CD14-positive monocyte (primary cell): ENCODE data around the gene COL4A2. TPM values are rescaled to one million over a fixed set of nuclear protein-coding genes. Genes with fewer than 3 reads are reported as not detected.
A peak's percentile ranks its signal among the peaks of the same experiment; 100 is the strongest.

Experiments
- DNase-seq, 3 donors: peaks; one replicate each; pipeline ENCODE4 v3.0.0-alpha.2; 2011 to 2022
- H2AFZ ChIP-seq: 2 replicates; pipeline ENCODE4 v1.6.0; 2012; ENCODE audit warnings: mild to moderate bottlenecking, low read depth, low read length, inconsistent platforms; ENCODE audit not compliant: insufficient read depth, poor library complexity, severe bottlenecking
- H3K27ac ChIP-seq, 2 donors: 1 replicate in 1 of 2; 2 replicates in 1 of 2; pipeline ENCODE4 v1.5.1; 2012 to 2013; ENCODE audit warnings: low read length in 2 of 2, control low read depth in 1 of 2, inconsistent platforms in 1 of 2, low read depth in 1 of 2, mild to moderate bottlenecking in 1 of 2
- H3K27me3 ChIP-seq, 2 donors: one replicate each; pipeline versions ENCODE4 v1.6.0 to v1.6.1; 2011 to 2013; ENCODE audit warnings: low read length in 2 of 2; ENCODE audit not compliant: control insufficient read depth in 2 of 2, insufficient read depth in 2 of 2
- H3K36me3 ChIP-seq, 2 donors: replicated peaks in 1 of 2; 1 replicate in 1 of 2; 2 replicates in 1 of 2; pipeline versions ENCODE4 v1.5.1 to v1.6.1; 2012 to 2013; ENCODE audit warnings: low read length in 2 of 2, control low read depth in 1 of 2, inconsistent platforms in 1 of 2, mild to moderate bottlenecking in 1 of 2; ENCODE audit not compliant: insufficient read depth in 2 of 2, control insufficient read depth in 1 of 2
- H3K4me1 ChIP-seq, 2 donors: 1 replicate in 1 of 2; 2 replicates in 1 of 2; pipeline versions ENCODE4 v1.5.1 to v1.6.1; 2012 to 2013; ENCODE audit warnings: low read length in 2 of 2, control low read depth in 1 of 2, inconsistent platforms in 1 of 2, mild to moderate bottlenecking in 1 of 2, moderate library complexity in 1 of 2; ENCODE audit not compliant: insufficient read depth in 2 of 2, control insufficient read depth in 1 of 2
- H3K4me2 ChIP-seq: replicated peaks from 2 replicates; pipeline ENCODE3; 2012; ENCODE audit warnings: low read length, moderate library complexity, mild to moderate bottlenecking; ENCODE audit not compliant: poor library complexity, severe bottlenecking; ENCODE audit errors: extremely low read depth
- H3K4me3 ChIP-seq, 3 experiments: fragments of 200-600 bp in 1 of 3; sonication (generic) in 1 of 3; replicated peaks in 1 of 3; 1 replicate in 2 of 3; 2 replicates in 1 of 3; pipeline ENCODE4 v1.5.1; 2011 to 2013; ENCODE audit warnings: low read length in 3 of 3, mild to moderate bottlenecking in 3 of 3, control low read depth in 2 of 3, low read depth in 2 of 3, inconsistent platforms in 1 of 3, moderate library complexity in 1 of 3
- H3K79me2 ChIP-seq: 2 replicates; pipeline ENCODE4 v1.6.0; 2012; ENCODE audit warnings: mild to moderate bottlenecking, control low read depth, inconsistent platforms, low read length, moderate library complexity; ENCODE audit not compliant: insufficient read depth
- H3K9ac ChIP-seq: 2 replicates; pipeline ENCODE4 v1.6.0; 2017; ENCODE audit warnings: low read length, mild to moderate bottlenecking; ENCODE audit not compliant: insufficient read depth, poor library complexity, severe bottlenecking
- H3K9me3 ChIP-seq, 2 donors: replicated peaks in 1 of 2; 1 replicate in 1 of 2; 2 replicates in 1 of 2; pipeline versions ENCODE4 v1.5.1 to v1.6.1; 2012 to 2013; ENCODE audit warnings: low read length in 2 of 2, control low read depth in 1 of 2; ENCODE audit not compliant: control insufficient read depth in 1 of 2, insufficient read depth in 1 of 2
- H4K20me1 ChIP-seq: 2 replicates; pipeline ENCODE4 v1.6.0; 2012; ENCODE audit warnings: mild to moderate bottlenecking, low read length, control low read depth, moderate library complexity; ENCODE audit not compliant: insufficient read depth
- H3K27ac Mint-ChIP-seq, 7 donors: one replicate each; pipeline ENCODE4 v1.8.0; 2020; ENCODE audit warnings: mild to moderate bottlenecking in 7 of 7, mixed read lengths in 7 of 7, moderate library complexity in 6 of 7, inconsistent platforms in 2 of 7
- H3K27me3 Mint-ChIP-seq, 3 donors: one replicate each; pipeline ENCODE4 v1.8.0; 2021 to 2022; ENCODE audit warnings: low read depth in 3 of 3, mild to moderate bottlenecking in 3 of 3, mixed read lengths in 3 of 3, moderate library complexity in 3 of 3, inconsistent platforms in 1 of 3
- H3K36me3 Mint-ChIP-seq, 2 donors: one replicate each; pipeline ENCODE4 v1.8.0; 2020; ENCODE audit warnings: mixed read lengths in 2 of 2, inconsistent platforms in 1 of 2, mild to moderate bottlenecking in 1 of 2
- H3K4me1 Mint-ChIP-seq: one replicate; pipeline ENCODE4 v1.8.0; 2020; ENCODE audit warnings: mild to moderate bottlenecking, mixed read lengths
- H3K4me3 Mint-ChIP-seq, 2 donors: one replicate each; pipeline ENCODE4 v1.8.0; 2020; ENCODE audit warnings: mild to moderate bottlenecking in 2 of 2, mixed read lengths in 2 of 2, moderate library complexity in 1 of 2
- H3K9me3 Mint-ChIP-seq, 7 donors: one replicate each; pipeline ENCODE4 v1.8.0; 2020 to 2022; ENCODE audit warnings: mixed read lengths in 7 of 7, mild to moderate bottlenecking in 6 of 7, moderate library complexity in 6 of 7, inconsistent platforms in 2 of 7
- WGBS: methylation state at CpG from one replicate; pipeline ENCODE4 v1.1.5; 2013; ENCODE audit warnings: missing lambda C conversion rate; ENCODE audit not compliant: insufficient coverage; 5-methylcytosine and 5-hydroxymethylcytosine counted together
- intact Hi-C, 2 donors: fragments of 100-400 bp; cut with micrococcal nuclease; formaldehyde crosslinking; loops; one replicate each; pipeline versions ENCODE4 v1.15.0 to v1.15.1; 2023
- polyA plus RNA-seq, 3 donors: library from polyadenylated mRNA; depleted of rRNA in 1 of 3; unstranded in 2 of 3; stranded (reverse) in 1 of 3; fragments of 300-500 nt in 2 of 3; fragments of >200 nt in 1 of 3; fragmentation: Illumina TruSeq in 2 of 3; gene quantifications; 1 replicate in 2 of 3; 2 replicates in 1 of 3; pipeline ENCODE4 v1.2.3, GENCODE V29; 2012 to 2021
- TF ChIP-seq, protein P1 (sequence below): fragments of 200-600 bp; IDR thresholded peaks from one replicate; pipeline ENCODE4 v1.8.0; 2022; ENCODE audit warnings: antibody characterized with exemption, mild to moderate bottlenecking

COL4A2 gene
- polyA plus RNA-seq, 3 donors, result not detected

DNA sequence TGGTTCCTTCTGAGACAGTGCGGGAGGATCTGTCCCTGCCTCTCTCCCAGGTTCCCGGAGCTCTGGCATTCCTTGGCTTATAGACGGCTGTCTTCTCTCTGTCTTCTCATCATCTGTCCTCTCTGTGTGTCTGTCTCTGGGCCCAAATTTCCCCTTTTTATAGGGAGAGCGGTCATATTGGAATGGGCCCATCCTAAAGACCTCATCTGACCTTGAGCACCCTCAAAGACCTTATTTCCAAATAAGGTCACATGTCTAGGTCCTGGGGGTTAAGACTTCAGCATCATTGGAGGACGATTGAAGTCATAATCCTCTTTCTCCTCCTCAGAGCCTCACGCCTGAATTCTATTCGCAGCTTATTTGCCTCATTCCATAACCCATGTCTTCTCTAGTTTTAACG lies 156.1 kb downstream of the COL4A2 start:
- H3K27me3 Mint-ChIP-seq, result peaks cover 7 to 13% (median 7%) of the 10 kb centered on the region in 3 donors

DNA sequence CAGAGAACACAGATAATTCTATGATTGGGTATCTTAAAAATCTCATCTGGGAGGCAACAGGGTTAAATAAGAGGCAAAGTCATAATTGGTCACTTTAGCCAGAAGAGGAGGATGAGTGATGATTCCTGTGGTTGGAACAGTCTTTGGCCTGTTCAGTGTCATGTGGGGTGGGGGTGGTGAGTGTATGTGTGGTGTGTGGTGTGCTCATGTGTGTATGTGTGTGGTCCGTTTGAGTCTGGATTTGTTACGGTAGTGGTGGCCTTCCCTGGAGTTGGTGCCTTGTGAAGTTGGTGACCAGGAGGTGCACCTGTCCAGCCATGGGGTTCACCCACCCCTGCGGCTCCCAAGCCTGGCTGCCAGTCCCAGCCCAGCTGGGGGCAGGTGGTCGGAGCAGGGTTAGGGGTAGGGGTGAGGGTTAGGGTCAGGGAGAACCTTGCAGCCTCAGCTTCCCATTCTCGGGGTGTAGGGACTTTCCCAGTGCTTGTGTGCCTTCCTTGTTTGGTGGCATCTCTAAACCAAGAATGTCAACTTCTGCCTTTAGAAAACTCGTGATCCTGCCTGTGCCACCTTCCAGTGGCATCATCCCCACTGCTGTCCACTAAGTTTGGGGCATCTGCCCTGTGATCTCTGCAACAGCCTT lies 156.9 kb downstream of the COL4A2 start:
- Histone ChIP-seq H2AFZ (no peak overlapping the region), H3K36me3 (no peaks in the 10 kb centered on the region), H3K27me3 (no peaks in the 10 kb centered on the region), H3K9ac (no peak overlapping the region), H3K4me1 (peaks cover 11 to 15% of the 10 kb centered on the region in 2 donors), H3K4me2 (no peak overlapping the region), H3K9me3 (no peaks in the 10 kb centered on the region), H3K27ac (peak overlapping the region; percentile 29 to 49), H3K4me3 (no peak overlapping the region), H3K79me2 (no peaks in the 10 kb centered on the region), H4K20me1 (no peaks in the 10 kb centered on the region)
- TF ChIP-seq, protein P1, sequence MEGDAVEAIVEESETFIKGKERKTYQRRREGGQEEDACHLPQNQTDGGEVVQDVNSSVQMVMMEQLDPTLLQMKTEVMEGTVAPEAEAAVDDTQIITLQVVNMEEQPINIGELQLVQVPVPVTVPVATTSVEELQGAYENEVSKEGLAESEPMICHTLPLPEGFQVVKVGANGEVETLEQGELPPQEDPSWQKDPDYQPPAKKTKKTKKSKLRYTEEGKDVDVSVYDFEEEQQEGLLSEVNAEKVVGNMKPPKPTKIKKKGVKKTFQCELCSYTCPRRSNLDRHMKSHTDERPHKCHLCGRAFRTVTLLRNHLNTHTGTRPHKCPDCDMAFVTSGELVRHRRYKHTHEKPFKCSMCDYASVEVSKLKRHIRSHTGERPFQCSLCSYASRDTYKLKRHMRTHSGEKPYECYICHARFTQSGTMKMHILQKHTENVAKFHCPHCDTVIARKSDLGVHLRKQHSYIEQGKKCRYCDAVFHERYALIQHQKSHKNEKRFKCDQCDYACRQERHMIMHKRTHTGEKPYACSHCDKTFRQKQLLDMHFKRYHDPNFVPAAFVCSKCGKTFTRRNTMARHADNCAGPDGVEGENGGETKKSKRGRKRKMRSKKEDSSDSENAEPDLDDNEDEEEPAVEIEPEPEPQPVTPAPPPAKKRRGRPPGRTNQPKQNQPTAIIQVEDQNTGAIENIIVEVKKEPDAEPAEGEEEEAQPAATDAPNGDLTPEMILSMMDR, result no peak
- peak; percentile 67 to 88 (median 74) for DNase-seq
- intact Hi-C loops, result loop anchor here in 1 of 2 donors (1.0 to 5.0 kb wide), 4 partner anchors 7 to 98 kb away; partner anchors contain the start of gene RAB20
- H3K4me1 Mint-ChIP-seq, result peaks cover 30% of the 10 kb centered on the region
- H3K4me3 Mint-ChIP-seq, result peak overlapping the region in 1 of 2 donors; percentile 73
- H3K9me3 Mint-ChIP-seq, result peaks cover 0 to 2% (median 0%) of the 10 kb centered on the region in 7 donors
- WGBS, result 49% methylated on average over 5 of the region's 6 CpGs
- H3K36me3 Mint-ChIP-seq, result no peaks in the 10 kb centered on the region
- H3K27ac Mint-ChIP-seq, result peak overlapping the region; percentile 23 to 83 (median 43)
- peaks cover 5 to 11% (median 6%) of the 10 kb centered on the region in 3 donors for H3K27me3 Mint-ChIP-seq

More for the DNA sequence above, 156.1 kb downstream of the COL4A2 start:
- intact Hi-C loops, result loop anchor here in 1 of 2 donors (1.0 to 5.0 kb wide), 3 partner anchors 8 to 99 kb away; partner anchors contain the start of gene RAB20
- 96% methylated on average over 4 of the region's 8 CpGs for WGBS
- H2AFZ ChIP-seq, result no peak overlapping the region
- no peaks in the 10 kb centered on the region for H3K79me2 ChIP-seq
- H3K4me2 ChIP-seq, result no peak overlapping the region
- H4K20me1 ChIP-seq, result no peaks in the 10 kb centered on the region
- no peaks in the 10 kb centered on the region for H3K27me3 ChIP-seq
- no peaks in the 10 kb centered on the region for H3K36me3 ChIP-seq
- H3K9me3 Mint-ChIP-seq, result peaks cover 0 to 2% (median 0%) of the 10 kb centered on the region in 7 donors
- H3K4me1 ChIP-seq, result peaks cover 11 to 15% of the 10 kb centered on the region in 2 donors
- no peaks in the 10 kb centered on the region for H3K9me3 ChIP-seq
- no peak for DNase-seq
- H3K4me1 Mint-ChIP-seq, result peaks cover 30% of the 10 kb centered on the region
- H3K36me3 Mint-ChIP-seq, result no peaks in the 10 kb centered on the region
- H3K27ac Mint-ChIP-seq, result peak overlapping the region in 4 of 7 donors; percentile 68 to 79 (median 72)
- TF ChIP-seq, protein P1, result no peak
- H3K4me3 ChIP-seq, result no peak overlapping the region
- H3K27ac ChIP-seq, result no peak overlapping the region
- no peak overlapping the region for H3K9ac ChIP-seq
- H3K4me3 Mint-ChIP-seq, result peak overlapping the region in 1 of 2 donors; percentile 11
